ENCODE measurements around the gene GLB1L2.

Gene GLB1L2

GRCh38 chr11:134350381-134350780 lies 18.6 kb downstream of the GLB1L2 start:
- Histone ChIP-seq H3K9me3 (no peaks in the 10 kb centered on the region), H3K36me3 (no peaks in the 10 kb centered on the region), H3K4me1 (ENCODE audit: control insufficient read depth in 1 of 2, insufficient read depth in 1 of 2, low read depth in 1 of 2, low read length in 1 of 2) (no peaks in the 10 kb centered on the region), H3K27me3 (no peaks in the 10 kb centered on the region), H3K27ac (no peak overlapping the region), H3K4me3 (ENCODE audit: low read depth in 1 of 2, low read length in 1 of 2) (no peak overlapping the region)
- no peak for TF ChIP-seq CTCF (IDR thresholded peaks at IDR 0.05)

- H3K36me3 ChIP-seq = no peaks in the 10 kb centered on the region
- no peaks in the 10 kb centered on the region for H3K9me3 ChIP-seq
- no peaks in the 10 kb centered on the region for H3K27me3 ChIP-seq
- TF ChIP-seq CTCF (IDR thresholded peaks at IDR 0.05) = no peak
- no peaks in the 10 kb centered on the region for H3K4me1 ChIP-seq (ENCODE audit: control insufficient read depth in 1 of 2, insufficient read depth in 1 of 2, low read depth in 1 of 2, low read length in 1 of 2)
- H3K27ac ChIP-seq = no peak overlapping the region
- H3K4me3 ChIP-seq (ENCODE audit: low read depth in 1 of 2, low read length in 1 of 2) = no peak overlapping the region
Measured at GRCh38 chr11:134352111-134352510, 20.3 kb downstream of the GLB1L2 start.

GRCh38 chr11:134355136-134355535 lies 23.3 kb downstream of the GLB1L2 start:
- no peaks in the 10 kb centered on the region for H3K36me3 ChIP-seq
- peaks cover 6% of the 10 kb centered on the region for H3K27me3 ChIP-seq
- H3K27ac ChIP-seq = no peak overlapping the region
- H3K4me1 ChIP-seq (ENCODE audit: control insufficient read depth in 1 of 2, insufficient read depth in 1 of 2, low read depth in 1 of 2, low read length in 1 of 2) = no peaks in the 10 kb centered on the region
- TF ChIP-seq CTCF (IDR thresholded peaks at IDR 0.05) = no peak
- H3K9me3 ChIP-seq = no peaks in the 10 kb centered on the region
- no peak overlapping the region for H3K4me3 ChIP-seq (ENCODE audit: low read depth in 1 of 2, low read length in 1 of 2)

DNA sequence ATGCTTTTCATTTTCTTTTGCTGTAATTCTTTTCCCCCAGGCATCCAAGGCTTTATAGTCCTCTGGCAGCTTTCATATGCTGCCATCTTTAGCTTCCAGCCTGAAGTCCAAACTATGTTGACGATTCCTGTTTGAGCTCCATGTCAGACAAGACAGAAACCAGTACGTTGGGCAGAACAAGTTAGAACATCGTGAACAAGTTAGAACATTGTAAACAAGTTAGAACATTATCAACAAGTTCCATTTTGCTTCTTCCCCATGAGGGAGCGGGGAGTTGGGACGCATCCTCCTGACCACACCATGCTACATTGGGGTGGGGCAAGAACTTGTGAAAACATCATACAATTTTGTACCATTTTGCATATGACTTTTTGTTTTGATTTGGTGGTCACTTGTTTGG lies 23.9 kb downstream of the GLB1L2 start:
- Histone ChIP-seq H3K9me3 (no peaks in the 10 kb centered on the region), H3K27ac (no peak overlapping the region), H3K36me3 (no peaks in the 10 kb centered on the region), H3K4me1 (ENCODE audit: control insufficient read depth in 1 of 2, insufficient read depth in 1 of 2, low read depth in 1 of 2, low read length in 1 of 2) (no peaks in the 10 kb centered on the region), H3K27me3 (peaks cover 12% of the 10 kb centered on the region), H3K4me3 (ENCODE audit: low read depth in 1 of 2, low read length in 1 of 2) (no peak overlapping the region)
- TF ChIP-seq CTCF (IDR thresholded peaks at IDR 0.05) = no peak

GRCh38 chr11:134356656-134357544 lies 25.1 kb downstream of the GLB1L2 start:
- H3K4me1 ChIP-seq (ENCODE audit: control insufficient read depth in 1 of 2, insufficient read depth in 1 of 2, low read depth in 1 of 2, low read length in 1 of 2) = no peaks in the 10 kb centered on the region
- no peak overlapping the region for H3K27ac ChIP-seq
- peaks cover 15% of the 10 kb centered on the region for H3K27me3 ChIP-seq
- TF ChIP-seq CTCF (IDR thresholded peaks at IDR 0.05) = no peak
- no peak overlapping the region for H3K4me3 ChIP-seq (ENCODE audit: low read depth in 1 of 2, low read length in 1 of 2)
- H3K36me3 ChIP-seq = no peaks in the 10 kb centered on the region
- H3K9me3 ChIP-seq = no peaks in the 10 kb centered on the region

Measured in neutrophil (primary cell).